ENCODE measurements around the gene CNOT3. TPM values are rescaled to one million over a fixed set of nuclear protein-coding genes. Genes with fewer than 3 reads are reported as not detected.
"Not testable (repeated sequence)": the region's sequence is repeated elsewhere in the genome, so short reads cannot be mapped to it uniquely, and the experiment has no call there.

CNOT3 gene
- total and polyA plus RNA-seq, 12 donors, result 8.3 to 82.3 (median 47.1) TPM

DNA sequence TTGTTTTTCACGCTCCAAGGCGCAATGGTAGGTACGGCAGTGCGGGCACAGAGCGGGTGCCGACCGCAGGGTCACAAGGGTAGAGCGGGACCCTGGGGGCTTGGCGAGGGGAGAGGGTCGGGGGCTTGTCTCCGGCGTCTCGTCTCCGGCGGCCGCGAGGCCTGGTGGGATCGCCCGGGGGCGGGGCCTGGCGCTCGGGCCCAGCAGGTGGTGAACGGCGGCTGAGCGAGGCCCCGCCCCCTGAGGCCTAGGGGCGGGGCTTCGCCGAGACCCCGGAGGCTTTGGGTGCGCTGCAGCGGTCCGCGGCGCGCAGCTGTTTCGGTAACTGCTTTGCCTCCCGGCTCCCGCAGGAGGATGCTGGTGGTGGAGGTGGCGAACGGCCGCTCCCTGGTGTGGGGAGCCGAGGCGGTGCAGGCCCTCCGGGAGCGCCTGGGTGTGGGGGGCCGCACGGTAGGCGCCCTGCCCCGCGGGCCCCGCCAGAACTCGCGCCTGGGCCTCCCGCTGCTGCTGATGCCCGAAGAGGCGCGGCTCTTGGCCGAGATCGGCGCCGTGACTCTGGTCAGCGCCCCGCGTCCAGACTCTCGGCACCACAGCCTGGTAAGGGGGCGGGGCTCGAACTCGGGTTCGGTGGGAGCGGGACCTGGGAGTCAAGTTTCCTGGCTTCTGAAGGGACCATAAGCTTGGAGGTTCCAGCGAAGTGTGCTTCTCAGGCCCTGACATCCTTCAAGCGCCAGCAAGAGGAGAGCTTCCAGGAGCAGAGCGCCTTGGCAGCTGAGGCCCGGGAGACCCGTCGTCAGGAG, 53.6 kb downstream of the CNOT3 start, which contains the start of gene TSEN34:
TSEN34 (plus strand) TSS at position 298 of the 800 bp plus-strand sequence; CDS start at position 355, 57 bp downstream.
- peak within 1 kb of the TSS; percentile 94 to 100 (median 99) for H3K27ac ChIP-seq
- DNase-seq, result peak; percentile 71 to 92 (median 77)
- H3K4me1 ChIP-seq (replicated peaks in 1 of 2), result peaks cover 32 to 34% of the 10 kb centered on the region in 2 donors
- intact Hi-C loops (cut with DNase I), result no loop called here
- H3K36me3 ChIP-seq (replicated peaks in 1 of 2), result peaks cover 0 to 27% of the 10 kb centered on the region in 2 donors
- H3K27me3 ChIP-seq, result no peaks in the 10 kb centered on the region
- TF ChIP-seq, protein P1, sequence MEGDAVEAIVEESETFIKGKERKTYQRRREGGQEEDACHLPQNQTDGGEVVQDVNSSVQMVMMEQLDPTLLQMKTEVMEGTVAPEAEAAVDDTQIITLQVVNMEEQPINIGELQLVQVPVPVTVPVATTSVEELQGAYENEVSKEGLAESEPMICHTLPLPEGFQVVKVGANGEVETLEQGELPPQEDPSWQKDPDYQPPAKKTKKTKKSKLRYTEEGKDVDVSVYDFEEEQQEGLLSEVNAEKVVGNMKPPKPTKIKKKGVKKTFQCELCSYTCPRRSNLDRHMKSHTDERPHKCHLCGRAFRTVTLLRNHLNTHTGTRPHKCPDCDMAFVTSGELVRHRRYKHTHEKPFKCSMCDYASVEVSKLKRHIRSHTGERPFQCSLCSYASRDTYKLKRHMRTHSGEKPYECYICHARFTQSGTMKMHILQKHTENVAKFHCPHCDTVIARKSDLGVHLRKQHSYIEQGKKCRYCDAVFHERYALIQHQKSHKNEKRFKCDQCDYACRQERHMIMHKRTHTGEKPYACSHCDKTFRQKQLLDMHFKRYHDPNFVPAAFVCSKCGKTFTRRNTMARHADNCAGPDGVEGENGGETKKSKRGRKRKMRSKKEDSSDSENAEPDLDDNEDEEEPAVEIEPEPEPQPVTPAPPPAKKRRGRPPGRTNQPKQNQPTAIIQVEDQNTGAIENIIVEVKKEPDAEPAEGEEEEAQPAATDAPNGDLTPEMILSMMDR (IDR thresholded peaks at IDR 0.05), result no peak
- peak; percentile 45 to 74 for TF ChIP-seq POLR2A (IDR thresholded peaks at IDR 0.05)
- H3K4me3 ChIP-seq, result peak within 1 kb of the TSS in 3 of 4 donors; percentile 51 to 98 (median 83)
- WGBS, 4 donors, result 0 to 1% (median 1%) methylated on average over 15 to 77 of the region's 77 CpGs; no CpG with 5 or more reads in 1 of the 4 donors
- no peaks in the 10 kb centered on the region for H3K9me3 ChIP-seq (replicated peaks in 1 of 3)

DNA sequence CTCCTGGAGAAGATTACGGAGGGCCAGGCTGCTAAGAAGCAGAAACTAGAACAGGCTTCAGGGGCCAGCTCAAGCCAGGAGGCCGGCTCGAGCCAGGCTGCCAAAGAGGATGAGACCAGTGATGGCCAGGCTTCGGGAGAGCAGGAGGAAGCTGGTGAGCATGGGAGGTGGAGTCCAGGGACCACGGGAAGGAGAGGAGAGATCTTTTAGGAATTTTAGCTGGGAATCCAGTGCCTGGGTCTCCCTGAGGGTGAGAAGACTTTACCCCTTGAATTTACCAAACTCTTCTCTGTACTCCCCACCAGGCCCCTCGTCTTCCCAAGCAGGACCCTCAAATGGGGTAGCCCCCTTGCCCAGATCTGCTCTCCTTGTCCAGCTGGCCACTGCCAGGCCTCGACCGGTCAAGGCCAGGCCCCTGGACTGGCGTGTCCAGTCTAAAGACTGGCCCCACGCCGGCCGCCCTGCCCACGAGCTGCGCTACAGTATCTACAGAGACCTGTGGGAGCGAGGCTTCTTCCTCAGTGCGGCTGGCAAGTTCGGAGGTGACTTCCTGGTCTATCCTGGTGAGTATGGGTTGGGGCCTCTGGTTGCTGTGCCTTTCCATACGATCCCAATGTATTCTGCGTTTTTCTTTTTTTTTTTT, 54.4 kb downstream of the CNOT3 start:
- Histone ChIP-seq H3K9me3 (replicated peaks in 1 of 3) (no peaks in the 10 kb centered on the region), H3K4me1 (replicated peaks in 1 of 2) (peaks cover 28 to 30% of the 10 kb centered on the region in 2 donors), H3K27me3 (no peaks in the 10 kb centered on the region), H3K36me3 (replicated peaks in 1 of 2) (peaks cover 0 to 25% of the 10 kb centered on the region in 2 donors), H3K4me3 (peak overlapping the region in 3 of 4 donors; percentile 51 to 98 (median 83)), H3K27ac (peak overlapping the region; percentile 94 to 100 (median 99))
- intact Hi-C loops (cut with DNase I), result no loop called here
- no peak for TF ChIP-seq POLR2A (IDR thresholded peaks at IDR 0.05)
- TF ChIP-seq, protein P1 (IDR thresholded peaks at IDR 0.05), result no peak
- 52 to 61% (median 54%) methylated on average over 12 to 19 of the region's 19 CpGs for WGBS, 4 donors
- peak in 1 of 7 donors; percentile 43 for DNase-seq

DNA sequence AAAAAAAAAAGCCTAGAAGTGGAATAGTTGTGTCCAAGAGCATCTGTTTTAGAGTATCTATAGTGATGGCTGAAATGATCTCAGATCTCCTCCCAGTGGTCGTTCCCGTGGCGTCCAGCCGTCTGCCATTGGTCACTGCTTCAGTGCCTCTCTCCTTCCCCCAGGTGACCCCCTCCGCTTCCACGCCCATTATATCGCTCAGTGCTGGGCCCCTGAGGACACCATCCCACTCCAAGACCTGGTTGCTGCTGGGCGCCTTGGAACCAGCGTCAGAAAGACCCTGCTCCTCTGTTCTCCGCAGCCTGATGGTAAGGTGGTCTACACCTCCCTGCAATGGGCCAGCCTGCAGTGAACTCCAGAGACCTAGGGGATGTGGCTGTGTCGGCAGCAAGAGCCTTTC, 55.4 kb downstream of the CNOT3 start:
- 88 to 96% (median 93%) methylated on average over 11 of the region's 11 CpGs for WGBS, 4 donors
- no peak overlapping the region for H3K27ac ChIP-seq
- DNase-seq, result no peak

DNA sequence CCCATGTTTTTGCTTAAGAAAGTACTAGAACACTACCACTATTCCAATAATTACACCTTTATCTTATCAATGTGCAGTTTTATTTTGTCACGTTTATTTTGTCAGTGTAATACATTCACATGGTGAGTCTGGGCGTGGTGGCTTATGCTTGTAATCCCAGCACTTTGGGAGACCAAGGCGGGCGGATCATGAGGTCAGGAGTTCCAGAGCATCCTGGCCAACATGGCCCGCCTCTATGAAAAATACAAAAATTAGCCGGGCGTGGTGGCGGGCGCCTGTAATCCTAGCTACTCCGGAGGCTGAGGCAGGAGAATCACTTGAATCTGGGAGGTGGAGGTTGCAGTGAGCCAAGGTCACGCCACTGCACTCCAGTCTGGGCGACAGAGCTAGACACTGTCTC, 56.9 kb downstream of the CNOT3 start:
- intact Hi-C loops (cut with DNase I); H3K27ac ChIP-seq; H3K4me3 ChIP-seq; H3K9me3 ChIP-seq (replicated peaks in 1 of 3); DNase-seq; H3K27me3 ChIP-seq: not testable (repeated sequence)
- peaks cover 0 to 25% of the 10 kb centered on the region in 2 donors for H3K36me3 ChIP-seq (replicated peaks in 1 of 2)
- WGBS, 4 donors, result 90 to 92% (median 91%) methylated on average over 12 of the region's 12 CpGs
- peaks cover 10 to 12% of the 10 kb centered on the region in 2 donors for H3K4me1 ChIP-seq (replicated peaks in 1 of 2)

More for the DNA sequence above, 55.4 kb downstream of the CNOT3 start:
- no peak for TF ChIP-seq POLR2A (IDR thresholded peaks at IDR 0.05)
- TF ChIP-seq, protein P1 (IDR thresholded peaks at IDR 0.05), result no peak
- Histone ChIP-seq H3K9me3 (replicated peaks in 1 of 3) (no peaks in the 10 kb centered on the region), H3K4me1 (replicated peaks in 1 of 2) (peaks cover 19 to 20% of the 10 kb centered on the region in 2 donors), H3K27me3 (no peaks in the 10 kb centered on the region), H3K4me3 (no peak overlapping the region), H3K36me3 (replicated peaks in 1 of 2) (peaks cover 0 to 25% of the 10 kb centered on the region in 2 donors)
- intact Hi-C loops (cut with DNase I), result no loop called here

Measured in adrenal gland (tissue), 12 donors.